Epithelial cell of proximal tubule (primary cell): ENCODE results near the gene THRB. TPM values are rescaled to one million over a fixed set of nuclear protein-coding genes. Genes with fewer than 3 reads are reported as not detected.

ENCODE experiments used
- DNase-seq: peaks from one replicate; pipeline ENCODE4 v3.0.0-alpha.2; 2011; ENCODE audit warnings: low read depth
- H3K4me3 ChIP-seq: 2 replicates; pipeline ENCODE4 v1.5.1; 2011; ENCODE audit warnings: low read depth, mild to moderate bottlenecking, low read length
- CTCF ChIP-seq: conservative IDR thresholded peaks from 2 replicates; pipeline ENCODE4 v1.5.1; 2012; ENCODE audit warnings: low read depth, mild to moderate bottlenecking, low read length
- total RNA-seq: library from RNA; depleted of rRNA; stranded (reverse); fragments of >200 nt; gene quantifications from 2 replicates; pipeline ENCODE4 v1.2.3, GENCODE V29; 2015

THRB gene
- total RNA-seq, 1 donor from 2014 or later, result 2.1 TPM

- H3K4me3 ChIP-seq, result no peak overlapping the region
- TF ChIP-seq CTCF, result no peak
- DNase-seq, result no peak
These were observed 12.5 kb upstream of the THRB start for GRCh38 chr3:24506966-24507775.

GRCh38 chr3:24505691-24506550, 11.3 kb upstream of the THRB start:
- no peak overlapping the region for H3K4me3 ChIP-seq
- TF ChIP-seq CTCF, result no peak
- no peak for DNase-seq

- DNase-seq, result no peak
- H3K4me3 ChIP-seq, result no peak overlapping the region
- TF ChIP-seq CTCF, result no peak
These were observed 10.1 kb upstream of the THRB start for GRCh38 chr3:24504772-24505171.

GRCh38 chr3:24503616-24504113, 9.0 kb upstream of the THRB start:
- DNase-seq, result no peak
- no peak for TF ChIP-seq CTCF

GRCh38 chr3:24502690-24503089, 8.0 kb upstream of the THRB start:
- no peak overlapping the region for H3K4me3 ChIP-seq
- TF ChIP-seq CTCF, result no peak
- no peak for DNase-seq

More at GRCh38 chr3:24503616-24504113, 9.0 kb upstream of the THRB start:
- H3K4me3 ChIP-seq, result no peak overlapping the region

- TF ChIP-seq CTCF, result no peak
- DNase-seq, result no peak
- no peak overlapping the region for H3K4me3 ChIP-seq
These were observed 6.2 kb upstream of the THRB start for GRCh38 chr3:24500806-24501205.
